ENCODE data around the gene RPL36.
"Not testable (repeated sequence)": the region's sequence is repeated elsewhere in the genome, so short reads cannot be mapped to it uniquely, and the experiment has no call there.

Gene RPL36

GRCh38 chr19:5691822-5692722 lies 2.0 kb downstream of the RPL36 start:
- no peak for DNase-seq

DNA sequence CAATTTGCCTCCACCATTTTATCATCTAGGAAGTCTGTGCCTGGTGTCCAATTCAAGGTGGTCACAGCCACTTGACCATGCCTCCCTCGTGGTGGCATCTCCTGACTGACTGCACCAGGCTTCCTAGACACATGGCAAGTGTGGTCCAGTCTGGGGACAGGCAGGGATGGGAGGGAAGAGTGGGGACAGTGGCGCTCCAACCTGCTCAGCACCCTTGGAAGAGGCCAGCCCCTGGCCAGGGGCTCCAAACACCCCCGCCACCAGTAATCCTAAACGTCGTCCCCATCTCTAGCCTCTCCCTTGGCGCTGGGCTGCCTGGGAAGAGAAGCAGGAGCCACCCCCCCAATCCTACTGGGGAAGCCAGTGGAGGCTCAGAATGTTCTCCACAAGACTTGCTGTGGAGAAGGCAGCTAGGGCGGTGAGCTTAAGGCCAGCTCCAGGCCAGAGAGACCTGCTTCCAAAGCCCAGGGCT lies 2.7 kb downstream of the RPL36 start:
- DNase-seq = no peak

GRCh38 chr19:5693195-5694166 lies 3.4 kb downstream of the RPL36 start:
- no peak for DNase-seq

DNA sequence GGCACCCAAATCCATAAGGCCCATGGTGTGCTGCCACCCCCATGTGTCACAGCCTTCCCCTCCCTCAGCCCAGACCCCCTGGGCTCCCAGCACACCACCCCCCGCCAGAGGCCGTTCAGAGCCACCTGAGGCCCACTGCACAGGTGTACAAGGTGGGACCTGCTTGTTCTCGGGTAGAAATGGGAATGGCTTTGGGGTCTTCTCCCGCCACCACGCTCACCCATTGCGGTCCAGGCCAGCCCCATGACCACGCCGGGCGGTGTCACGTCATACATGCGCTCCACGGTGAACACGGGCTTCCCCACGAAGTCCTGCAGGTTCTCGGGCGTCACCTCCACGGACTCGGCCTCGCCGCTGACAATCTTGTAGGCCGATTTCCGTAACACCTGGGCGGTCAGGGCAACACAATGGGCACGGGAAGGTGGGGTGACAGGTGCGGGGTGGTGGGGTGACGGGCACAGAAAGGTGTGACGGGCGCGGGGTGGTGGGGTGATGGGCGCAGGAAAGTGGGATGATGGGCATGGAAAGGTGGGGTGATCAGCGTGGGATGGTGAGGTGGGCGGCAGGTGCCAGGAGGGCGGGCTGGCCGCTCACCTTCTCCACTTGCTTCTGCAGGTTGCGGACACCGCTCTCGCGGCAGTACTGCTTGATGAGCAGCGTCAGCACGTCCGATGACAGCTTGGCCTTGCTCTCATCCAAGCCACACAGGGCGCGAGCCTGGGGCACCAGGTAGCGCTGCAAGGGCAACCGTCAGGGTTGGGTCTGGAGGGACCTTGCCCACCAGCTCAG lies 4.3 kb downstream of the RPL36 start:
- no peak for DNase-seq

DNA sequence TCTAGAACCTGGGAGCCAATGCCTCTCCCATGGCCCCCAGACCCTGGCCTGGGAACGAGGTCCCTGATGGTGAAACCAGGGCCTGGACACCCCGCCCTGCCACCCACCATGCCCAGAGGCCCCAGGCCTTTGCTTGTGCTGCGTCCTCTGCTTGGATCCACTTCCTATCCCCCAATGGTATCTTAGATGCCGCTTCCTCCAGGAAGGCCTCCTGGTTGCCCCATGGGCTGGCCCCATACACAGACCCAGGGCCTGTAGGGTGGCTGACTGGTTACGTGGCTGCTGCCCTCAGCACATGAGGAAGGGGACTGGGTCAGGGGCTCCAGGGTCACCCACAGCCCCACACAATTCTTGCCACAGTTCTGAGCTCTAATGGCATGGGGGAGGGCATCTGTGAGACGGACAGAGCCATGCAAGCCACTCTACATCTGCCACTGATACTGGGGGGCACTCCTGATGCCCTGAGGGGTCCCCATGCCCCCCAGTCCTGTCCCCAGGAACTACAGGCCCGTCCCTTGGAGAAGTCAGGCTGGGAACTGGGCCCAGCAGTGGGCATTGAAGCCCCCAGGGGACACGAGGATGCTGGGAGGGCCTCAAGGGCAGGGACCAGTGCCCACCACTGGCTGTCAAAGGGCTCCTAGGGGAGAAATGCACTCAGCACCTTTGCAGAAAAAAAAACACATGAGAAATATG lies 5.0 kb downstream of the RPL36 start:
- no peak for DNase-seq

- no peak for DNase-seq
These were observed 5.6 kb downstream of the RPL36 start for GRCh38 chr19:5695649-5696195.

- no peak for DNase-seq
These were observed 6.3 kb downstream of the RPL36 start for GRCh38 chr19:5696196-5697021.

DNA sequence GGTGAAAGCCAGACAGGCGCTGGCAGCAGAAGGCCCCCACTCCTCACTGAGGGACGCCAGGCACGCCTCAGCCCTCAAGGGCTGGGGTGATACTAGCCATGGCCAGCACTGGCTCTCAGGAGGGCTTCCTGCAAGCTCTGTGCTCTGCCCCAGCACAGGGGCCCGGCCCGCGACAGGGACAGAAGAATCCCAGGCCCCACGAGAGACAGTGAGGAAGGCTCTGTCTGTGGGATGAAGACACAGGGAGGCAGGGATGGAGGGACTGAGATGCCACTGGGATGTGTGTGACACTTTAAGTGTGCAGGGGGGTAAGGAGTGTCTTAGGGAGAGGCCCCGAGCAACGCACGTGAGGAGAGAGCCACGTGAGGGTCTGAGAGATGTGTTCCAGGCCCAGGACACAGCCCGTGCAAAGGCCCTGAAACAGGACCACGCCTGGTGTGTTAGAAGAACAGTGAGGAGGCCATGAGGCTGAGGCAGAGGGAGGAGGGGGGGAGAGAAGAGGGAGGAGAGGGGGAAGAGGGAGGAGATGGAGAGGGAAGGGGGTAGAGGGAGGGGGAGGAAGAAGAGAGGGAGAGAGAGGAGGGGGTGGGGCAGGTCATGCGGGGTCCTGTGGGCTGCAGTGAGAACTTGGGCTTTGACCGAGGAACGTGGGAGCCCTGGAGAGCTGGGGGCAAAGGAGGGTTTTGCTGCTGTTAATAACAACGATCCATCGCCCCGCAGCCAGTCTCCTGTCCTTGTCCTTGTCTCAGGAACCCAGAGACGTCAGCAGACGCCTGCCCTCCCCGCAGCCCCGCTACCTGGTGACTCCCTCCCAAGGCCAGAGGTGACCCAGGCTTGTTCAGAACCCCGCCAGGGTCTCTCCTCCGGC lies 7.2 kb downstream of the RPL36 start:
- no peak for DNase-seq

DNA sequence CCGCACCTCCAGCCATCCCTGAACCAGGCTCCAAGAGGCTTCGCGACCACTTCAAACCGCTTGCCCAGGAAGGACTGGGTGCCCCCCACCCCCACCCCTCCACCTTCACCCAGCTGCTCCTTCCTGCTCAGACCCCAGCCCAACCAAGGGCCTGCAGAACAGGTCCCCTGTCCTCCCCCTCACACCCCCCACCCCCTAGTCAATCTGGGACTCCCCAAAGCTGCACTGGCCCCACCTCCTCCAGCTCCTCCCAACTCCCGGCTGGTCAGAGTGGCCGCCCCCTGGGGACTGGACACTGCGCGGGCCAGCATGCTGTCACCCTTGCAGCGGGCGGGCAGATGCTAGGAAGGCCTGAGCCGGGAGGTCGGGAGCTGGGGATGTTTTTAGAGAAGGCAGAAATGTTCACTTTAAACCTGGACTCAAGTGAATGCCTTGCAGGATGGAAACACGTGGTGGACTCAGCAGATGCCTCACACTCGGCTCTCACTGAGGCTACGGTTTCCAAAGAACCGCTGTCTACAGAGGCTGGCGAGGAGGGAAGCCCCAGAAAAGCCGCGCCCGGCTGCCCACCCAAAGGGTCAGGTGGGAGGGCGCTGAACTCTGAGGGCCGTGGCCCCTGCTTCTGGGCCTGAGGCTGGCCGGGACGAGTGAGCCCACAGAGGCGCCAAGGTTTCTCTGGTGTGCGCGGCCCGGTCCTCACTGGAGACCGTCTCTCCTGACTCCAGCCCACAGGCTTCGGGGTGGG lies 8.0 kb downstream of the RPL36 start:
- DNase-seq = no peak

DNA sequence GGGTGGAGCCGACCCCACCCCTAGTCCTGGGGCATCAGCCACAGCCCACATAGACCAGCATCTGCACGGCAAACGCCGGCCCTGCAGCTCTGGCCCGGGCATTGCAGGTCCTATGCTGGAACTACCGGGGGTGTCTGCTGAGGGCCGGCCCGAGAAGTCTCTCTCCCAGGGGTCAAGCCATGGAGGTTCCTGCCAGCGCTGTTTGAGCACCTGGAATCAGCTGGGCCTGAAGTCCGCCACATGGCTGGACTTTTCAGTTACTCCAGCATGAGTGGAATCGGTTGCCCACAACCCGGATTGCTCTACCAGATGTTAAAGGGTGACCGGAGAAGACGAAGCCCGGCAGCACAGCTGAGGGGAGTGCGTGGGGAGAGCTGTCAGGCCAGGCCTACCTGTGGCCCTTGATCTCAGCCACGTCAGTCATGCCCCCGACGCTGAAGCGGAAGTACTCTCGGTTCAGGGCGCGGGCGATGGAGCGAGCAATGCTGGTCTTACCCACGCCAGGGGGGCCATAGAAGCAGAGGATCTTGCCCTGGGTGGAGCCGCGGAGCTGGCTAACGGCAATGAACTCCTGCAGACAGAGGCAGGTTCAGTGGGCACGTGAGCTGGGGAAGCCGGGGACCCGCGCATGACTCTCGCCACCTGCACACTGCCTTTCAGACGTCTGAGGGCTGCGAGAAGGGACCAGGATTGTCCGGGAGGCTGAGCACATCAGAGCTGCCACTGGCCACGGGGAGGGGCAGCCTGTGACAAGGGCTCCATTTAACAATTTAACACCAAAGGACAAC lies 8.7 kb downstream of the RPL36 start:
- DNase-seq = no peak

- DNase-seq = no peak
These were observed 10.5 kb downstream of the RPL36 start for GRCh38 chr19:5700455-5701092.

DNA sequence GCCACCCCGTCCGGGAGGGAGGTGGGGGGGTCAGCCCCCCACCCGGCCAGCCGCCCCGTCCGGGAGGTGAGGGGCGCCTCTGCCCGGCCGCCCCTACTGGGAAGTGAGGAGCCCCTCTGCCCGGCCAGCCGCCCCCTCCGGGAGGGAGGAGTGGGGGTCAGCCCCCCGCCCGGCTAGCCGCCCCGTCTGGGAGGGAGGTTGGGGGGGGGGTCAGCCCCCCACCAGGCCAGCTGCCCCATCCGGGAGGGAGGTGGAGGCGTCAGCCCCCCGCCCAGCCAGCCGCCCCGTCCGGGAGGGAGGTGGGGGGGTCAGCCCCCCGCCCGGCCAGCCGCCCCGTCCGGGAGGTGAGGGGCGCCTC lies 11.9 kb downstream of the RPL36 start:
- not testable (repeated sequence) for DNase-seq

DNA sequence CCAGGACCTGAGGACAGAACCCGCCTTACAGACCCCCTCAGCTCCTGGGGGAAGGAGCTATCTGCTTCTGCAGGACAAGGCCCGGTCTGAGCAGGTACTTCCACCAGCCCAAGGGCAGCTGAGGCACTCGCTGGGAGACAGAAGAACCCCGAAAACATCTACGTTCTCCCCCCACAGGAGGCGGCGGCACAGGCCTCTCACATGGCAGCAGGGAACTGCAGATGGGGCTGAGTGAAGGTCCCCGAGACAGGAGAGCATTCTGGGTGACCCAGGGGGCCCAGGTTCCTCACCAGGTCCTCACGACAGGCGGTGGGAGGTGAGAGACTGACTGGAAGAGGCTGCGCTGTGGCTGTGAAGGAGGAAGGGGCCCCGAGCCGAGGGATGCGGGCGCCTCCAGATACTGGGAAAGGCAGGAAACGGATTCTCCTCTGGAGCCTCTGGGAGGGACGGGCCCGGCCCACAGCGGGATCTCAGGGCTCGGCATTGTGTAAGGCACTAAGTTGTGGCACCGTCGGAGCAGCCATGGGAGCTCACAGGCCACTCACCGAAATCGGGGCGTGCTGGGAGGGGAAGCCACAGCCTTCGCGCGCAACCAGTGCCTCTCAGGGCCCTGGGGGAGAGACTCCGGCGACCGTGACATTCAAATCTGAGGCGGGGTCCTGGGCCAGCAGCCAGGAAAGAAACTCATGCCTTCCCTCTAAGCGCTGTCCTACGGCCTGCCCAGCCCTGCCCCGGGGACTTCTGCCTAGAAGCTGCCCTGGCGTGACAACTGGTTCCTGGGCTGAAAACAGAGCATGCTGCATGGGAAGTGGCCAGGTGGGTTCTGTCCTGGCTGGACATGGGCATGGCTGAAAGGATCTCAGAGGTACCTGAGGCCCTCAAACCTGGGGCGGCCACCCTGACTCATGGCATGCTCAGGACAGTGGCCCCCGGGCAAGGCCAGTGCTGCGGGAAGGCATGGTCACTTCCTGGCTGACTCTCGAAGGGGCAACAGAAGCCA lies 14.0 kb downstream of the RPL36 start:
- DNase-seq = no peak

DNA sequence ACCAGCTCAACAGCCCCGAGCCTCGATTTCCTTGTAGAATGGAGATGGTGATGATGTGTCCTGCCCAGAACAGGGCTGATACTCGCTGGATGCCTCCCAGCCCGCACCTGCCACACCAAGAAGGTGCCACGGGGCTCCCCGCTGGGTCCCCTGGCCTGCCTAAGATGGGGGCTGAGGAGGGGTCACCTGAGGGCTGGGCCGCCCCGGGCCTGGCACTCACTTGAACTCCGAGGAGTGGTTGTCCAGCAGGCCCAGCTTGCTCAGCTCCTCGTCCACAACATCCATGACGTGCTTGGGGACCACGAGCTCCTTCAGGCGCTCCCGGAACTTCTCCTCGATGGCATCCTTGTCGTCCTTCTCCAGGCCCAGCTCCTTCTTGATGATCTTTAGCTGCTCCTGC lies 15.5 kb downstream of the RPL36 start:
- DNase-seq = no peak

- DNase-seq = no peak
These were observed 16.9 kb downstream of the RPL36 start for GRCh38 chr19:5706876-5707573.
